Nephron progenitor cell (in vitro differentiated cells): ENCODE measurements around the gene EIF2S2.
A peak's percentile ranks its signal among the peaks of the same experiment; 100 is the strongest.

ENCODE experiments used
- DNase-seq: peaks from one replicate; pipeline ENCODE4 v3.0.0; 2021
- H3K27ac Mint-ChIP-seq: 2 replicates; pipeline ENCODE4 v1.8.0; 2021; ENCODE audit warnings: mild to moderate bottlenecking, moderate library complexity, mixed read lengths
- H3K27me3 Mint-ChIP-seq: 2 replicates; pipeline ENCODE4 v1.8.0; 2021; ENCODE audit warnings: mild to moderate bottlenecking, low read depth, mixed read lengths; ENCODE audit not compliant: poor library complexity
- H3K36me3 Mint-ChIP-seq: 2 replicates; pipeline ENCODE4 v1.8.0; 2021; ENCODE audit warnings: low read depth, mixed read lengths
- H3K4me1 Mint-ChIP-seq: 2 replicates; pipeline ENCODE4 v1.8.0; 2021; ENCODE audit warnings: mixed read lengths
- H3K4me3 Mint-ChIP-seq: 2 replicates; pipeline ENCODE4 v1.8.0; 2021; ENCODE audit warnings: mild to moderate bottlenecking, moderate library complexity, mixed read lengths
- H3K9me3 Mint-ChIP-seq: 2 replicates; pipeline ENCODE4 v1.8.0; 2021; ENCODE audit warnings: mild to moderate bottlenecking, moderate library complexity, mixed read lengths
- CTCF ChIP-seq: fragments of 200-600 bp; sonication (generic); IDR thresholded peaks from 2 replicates; pipeline ENCODE4 v1.5.0; 2021; ENCODE audit warnings: antibody characterized with exemption

The EIF2S2 gene

DNA sequence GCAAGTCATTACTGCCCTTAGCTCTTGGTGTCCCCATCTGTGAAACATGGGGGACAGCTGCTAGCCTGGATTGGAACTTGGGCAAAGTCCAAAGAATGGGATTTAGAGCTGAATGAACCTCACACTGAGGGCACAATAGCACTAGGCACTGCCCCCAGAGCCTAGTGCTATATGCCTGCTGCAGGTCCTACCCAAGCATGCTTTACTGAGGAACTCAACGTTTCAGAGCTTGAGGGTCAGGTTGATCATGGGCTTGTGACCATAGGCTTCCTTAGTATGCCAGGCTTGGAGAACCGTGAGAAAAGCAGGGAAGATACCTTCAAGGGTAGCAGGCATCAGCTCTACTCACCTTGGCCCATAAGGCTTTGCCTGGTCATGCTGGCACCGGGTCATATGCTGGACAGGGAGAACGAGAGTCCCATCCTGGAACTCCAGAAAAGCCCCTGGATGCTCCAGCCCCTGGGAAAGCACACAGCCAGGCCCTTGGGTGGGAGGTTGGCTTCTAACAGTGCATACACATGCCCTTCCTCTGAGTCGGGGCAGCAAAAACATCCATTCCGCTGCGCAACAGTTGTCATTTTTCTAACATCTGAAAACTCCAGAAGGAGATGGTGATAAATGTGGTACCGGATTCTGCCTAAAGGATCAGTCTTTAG lies 29.7 kb downstream of the EIF2S2 start:
- Mint-ChIP-seq H3K27ac (no peak overlapping the region), H3K36me3 (peaks cover 41% of the 10 kb centered on the region), H3K9me3 (no peaks in the 10 kb centered on the region), H3K4me1 (peaks cover 8% of the 10 kb centered on the region), H3K27me3 (no peaks in the 10 kb centered on the region), H3K4me3 (no peak overlapping the region)
- TF ChIP-seq CTCF: no peak
- DNase-seq: no peak

GRCh38 chr20:34079818-34080217 lies 32.2 kb downstream of the EIF2S2 start:
- H3K4me1 Mint-ChIP-seq: peaks cover 8% of the 10 kb centered on the region
- no peak overlapping the region for H3K4me3 Mint-ChIP-seq
- DNase-seq: no peak
- no peak overlapping the region for H3K27ac Mint-ChIP-seq
- H3K27me3 Mint-ChIP-seq: no peaks in the 10 kb centered on the region
- no peaks in the 10 kb centered on the region for H3K9me3 Mint-ChIP-seq
- H3K36me3 Mint-ChIP-seq: peaks cover 40% of the 10 kb centered on the region
- no peak for TF ChIP-seq CTCF

DNA sequence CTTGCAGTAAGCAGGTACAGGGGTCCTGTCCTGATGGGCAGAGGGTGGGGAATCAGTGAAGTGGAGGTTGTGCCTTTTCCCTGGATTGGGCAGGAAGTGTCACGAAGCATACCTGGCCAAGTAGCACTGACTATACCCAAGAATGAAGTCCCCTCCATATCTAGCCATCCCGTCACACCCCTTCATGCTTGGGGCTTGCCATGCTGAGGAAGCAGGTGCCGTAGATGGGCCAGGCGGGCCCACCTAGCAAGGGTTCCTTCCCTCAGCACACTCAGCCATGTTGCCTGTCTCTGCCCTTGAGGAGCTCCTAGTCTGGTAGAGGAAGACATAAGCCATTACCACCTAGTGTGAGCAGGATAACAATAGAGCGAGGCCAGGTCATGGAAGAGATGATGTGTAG lies 33.5 kb downstream of the EIF2S2 start:
- no peaks in the 10 kb centered on the region for H3K27me3 Mint-ChIP-seq
- H3K9me3 Mint-ChIP-seq: no peaks in the 10 kb centered on the region
- TF ChIP-seq CTCF: no peak
- peaks cover 29% of the 10 kb centered on the region for H3K36me3 Mint-ChIP-seq
- no peak overlapping the region for H3K4me3 Mint-ChIP-seq
- no peaks in the 10 kb centered on the region for H3K4me1 Mint-ChIP-seq
- no peak overlapping the region for H3K27ac Mint-ChIP-seq
- no peak for DNase-seq

- TF ChIP-seq CTCF: no peak
- H3K9me3 Mint-ChIP-seq: no peaks in the 10 kb centered on the region
- no peaks in the 10 kb centered on the region for H3K27me3 Mint-ChIP-seq
- peaks cover 30% of the 10 kb centered on the region for H3K36me3 Mint-ChIP-seq
- no peak overlapping the region for H3K4me3 Mint-ChIP-seq
- H3K27ac Mint-ChIP-seq: no peak overlapping the region
- H3K4me1 Mint-ChIP-seq: no peaks in the 10 kb centered on the region
- no peak for DNase-seq
Measured at GRCh38 chr20:34076952-34077351, 35.1 kb downstream of the EIF2S2 start.

DNA sequence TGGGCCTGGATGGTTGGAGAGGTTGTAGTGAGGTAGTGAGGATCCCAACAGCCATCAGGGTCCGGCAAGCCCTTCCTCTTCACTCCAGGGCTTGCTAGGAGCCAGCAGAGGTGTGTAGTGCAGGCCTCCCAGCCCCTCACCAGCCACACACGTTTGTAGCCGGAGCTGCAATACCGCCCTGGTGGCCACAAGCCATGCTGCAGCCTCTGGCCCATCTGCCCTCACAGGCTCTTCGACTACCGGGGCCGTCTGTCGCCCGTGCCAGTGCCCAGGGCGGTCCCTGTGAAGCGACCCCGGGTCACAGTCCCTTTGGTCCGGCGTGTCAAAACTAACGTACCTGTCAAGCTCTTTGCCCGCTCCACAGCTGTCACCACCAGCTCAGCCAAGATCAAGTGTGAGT lies 36.4 kb downstream of the EIF2S2 start:
- Mint-ChIP-seq H3K9me3 (no peaks in the 10 kb centered on the region), H3K4me3 (no peak overlapping the region), H3K4me1 (no peaks in the 10 kb centered on the region), H3K27ac (peak overlapping the region; percentile 25), H3K27me3 (no peaks in the 10 kb centered on the region), H3K36me3 (peaks cover 29% of the 10 kb centered on the region)
- no peak for TF ChIP-seq CTCF
- DNase-seq: no peak

GRCh38 chr20:34074101-34074760 lies 37.8 kb downstream of the EIF2S2 start:
- no peak overlapping the region for H3K4me3 Mint-ChIP-seq
- TF ChIP-seq CTCF: no peak
- H3K27ac Mint-ChIP-seq: no peak overlapping the region
- no peaks in the 10 kb centered on the region for H3K27me3 Mint-ChIP-seq
- H3K9me3 Mint-ChIP-seq: no peaks in the 10 kb centered on the region
- H3K4me1 Mint-ChIP-seq: peaks cover 5% of the 10 kb centered on the region
- H3K36me3 Mint-ChIP-seq: peaks cover 26% of the 10 kb centered on the region
- no peak for DNase-seq
